ENCODE data around the gene LY6G6C. TPM values are rescaled to one million over a fixed set of nuclear protein-coding genes. Genes with fewer than 3 reads are reported as not detected.
"Not testable (repeated sequence)": the region's sequence is repeated elsewhere in the genome, so short reads cannot be mapped to it uniquely, and the experiment has no call there.

LY6G6C gene
- total RNA-seq, 1 donor from 2014 or later = 0.66 TPM

DNA sequence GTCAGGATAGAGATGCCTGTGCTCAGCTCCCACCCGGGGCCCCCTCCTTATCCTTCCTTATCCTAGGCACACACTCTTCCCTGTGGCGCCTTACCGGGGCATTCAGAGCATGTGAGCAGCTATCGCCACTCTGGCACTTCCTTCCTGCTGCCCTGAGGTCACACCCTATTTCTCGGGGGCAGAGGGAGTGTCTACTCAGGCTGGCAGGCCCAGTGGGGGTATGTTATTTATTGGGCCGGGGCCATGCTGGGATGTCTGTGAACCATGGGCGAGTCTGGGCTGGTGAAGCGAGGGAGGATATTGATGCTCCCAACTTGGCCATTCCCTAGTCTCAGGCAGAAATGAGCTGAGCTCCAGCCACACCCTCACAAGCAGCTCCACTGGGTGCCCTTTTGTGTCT, 10.3 kb downstream of the LY6G6C start:
- Histone ChIP-seq H3K4me3 (ENCODE audit: insufficient read depth, low read depth, low read length) (no peak overlapping the region), H3K4me1 (ENCODE audit: insufficient read depth, low read length) (no peaks in the 10 kb centered on the region), H2AFZ (ENCODE audit: low read depth, low read length) (no peak overlapping the region), H3K27me3 (ENCODE audit: insufficient read depth, low read length) (peaks cover 2% of the 10 kb centered on the region), H3K9me3 (ENCODE audit: insufficient read depth, low read depth, low read length) (no peaks in the 10 kb centered on the region), H3K4me2 (ENCODE audit: low read length) (no peak overlapping the region), H3K36me3 (ENCODE audit: insufficient read depth, low read length) (no peaks in the 10 kb centered on the region), H3K9ac (ENCODE audit: low read length) (no peak overlapping the region), H3K79me2 (ENCODE audit: insufficient read depth, low read length) (no peaks in the 10 kb centered on the region), H3K27ac (ENCODE audit: low read depth, low read length) (no peak overlapping the region), H4K20me1 (ENCODE audit: insufficient read depth, low read length) (no peaks in the 10 kb centered on the region)
- Mint-ChIP-seq H3K9me3 (ENCODE audit: unreplicated experiment) (no peaks in the 10 kb centered on the region), H3K4me1 (ENCODE audit: low read depth, unreplicated experiment) (peaks cover 6% of the 10 kb centered on the region), H3K4me3 (ENCODE audit: unreplicated experiment) (no peak overlapping the region), H3K27me3 (ENCODE audit: low read depth, unreplicated experiment) (peaks cover 20% of the 10 kb centered on the region), H3K36me3 (ENCODE audit: low read depth, unreplicated experiment) (peaks cover 2% of the 10 kb centered on the region), H3K27ac (ENCODE audit: unreplicated experiment) (no peak overlapping the region)
- TF ChIP-seq, protein P1, sequence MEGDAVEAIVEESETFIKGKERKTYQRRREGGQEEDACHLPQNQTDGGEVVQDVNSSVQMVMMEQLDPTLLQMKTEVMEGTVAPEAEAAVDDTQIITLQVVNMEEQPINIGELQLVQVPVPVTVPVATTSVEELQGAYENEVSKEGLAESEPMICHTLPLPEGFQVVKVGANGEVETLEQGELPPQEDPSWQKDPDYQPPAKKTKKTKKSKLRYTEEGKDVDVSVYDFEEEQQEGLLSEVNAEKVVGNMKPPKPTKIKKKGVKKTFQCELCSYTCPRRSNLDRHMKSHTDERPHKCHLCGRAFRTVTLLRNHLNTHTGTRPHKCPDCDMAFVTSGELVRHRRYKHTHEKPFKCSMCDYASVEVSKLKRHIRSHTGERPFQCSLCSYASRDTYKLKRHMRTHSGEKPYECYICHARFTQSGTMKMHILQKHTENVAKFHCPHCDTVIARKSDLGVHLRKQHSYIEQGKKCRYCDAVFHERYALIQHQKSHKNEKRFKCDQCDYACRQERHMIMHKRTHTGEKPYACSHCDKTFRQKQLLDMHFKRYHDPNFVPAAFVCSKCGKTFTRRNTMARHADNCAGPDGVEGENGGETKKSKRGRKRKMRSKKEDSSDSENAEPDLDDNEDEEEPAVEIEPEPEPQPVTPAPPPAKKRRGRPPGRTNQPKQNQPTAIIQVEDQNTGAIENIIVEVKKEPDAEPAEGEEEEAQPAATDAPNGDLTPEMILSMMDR (IDR thresholded peaks at IDR 0.05; ENCODE audit: insufficient read depth, low read depth, low read length) = no peak
- TF ChIP-seq EZH2 (IDR thresholded peaks at IDR 0.05; ENCODE audit: insufficient read depth, low read length) = no peak
- no peak for FAIRE-seq
- no peak for DNase-seq (ENCODE audit: low read depth)

DNA sequence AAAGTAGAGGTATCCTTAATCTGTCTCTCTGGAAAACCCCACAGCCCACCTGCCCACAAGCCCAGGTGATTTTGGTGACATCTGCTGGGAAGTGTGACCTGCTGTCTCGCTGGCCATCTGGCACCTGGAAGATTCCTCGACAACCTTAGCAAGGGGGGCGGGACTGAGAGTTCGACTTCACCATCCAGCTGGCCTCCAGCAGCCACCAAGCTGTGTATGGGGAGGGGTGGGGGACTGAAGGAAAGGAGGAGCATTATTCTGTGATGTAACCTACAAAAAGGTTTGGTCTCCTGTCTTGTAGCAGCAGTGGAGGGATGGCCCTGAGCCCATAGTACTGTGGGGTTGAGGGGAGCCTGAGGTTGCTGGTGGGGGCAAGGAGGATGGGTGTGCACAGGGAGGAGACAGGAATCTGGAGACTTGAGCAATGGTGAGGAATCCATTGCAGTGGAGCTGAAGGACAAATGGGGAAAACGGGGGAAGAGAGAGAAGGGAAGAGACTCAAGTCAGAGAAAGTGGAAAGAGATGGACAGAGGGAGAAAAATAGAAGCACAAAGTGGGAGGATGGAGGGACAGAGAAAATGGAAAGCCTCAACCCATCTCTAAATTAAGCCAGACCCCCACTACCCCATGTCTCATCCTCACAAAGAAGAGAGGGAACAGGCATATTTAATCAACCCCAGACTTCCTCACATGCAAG, 10.9 kb downstream of the LY6G6C start:
- Histone ChIP-seq H3K4me2 (ENCODE audit: low read length) (no peak overlapping the region), H3K9me3 (ENCODE audit: insufficient read depth, low read depth, low read length) (no peaks in the 10 kb centered on the region), H3K27me3 (ENCODE audit: insufficient read depth, low read length) (peaks cover 2% of the 10 kb centered on the region), H2AFZ (ENCODE audit: low read depth, low read length) (no peak overlapping the region), H3K4me3 (ENCODE audit: insufficient read depth, low read depth, low read length) (no peak overlapping the region), H3K27ac (ENCODE audit: low read depth, low read length) (no peak overlapping the region), H3K79me2 (ENCODE audit: insufficient read depth, low read length) (no peaks in the 10 kb centered on the region), H3K9ac (ENCODE audit: low read length) (no peak overlapping the region), H3K36me3 (ENCODE audit: insufficient read depth, low read length) (no peaks in the 10 kb centered on the region), H4K20me1 (ENCODE audit: insufficient read depth, low read length) (no peaks in the 10 kb centered on the region), H3K4me1 (ENCODE audit: insufficient read depth, low read length) (no peaks in the 10 kb centered on the region)
- H3K9me3 Mint-ChIP-seq (ENCODE audit: unreplicated experiment) = no peaks in the 10 kb centered on the region
- TF ChIP-seq, protein P1 (IDR thresholded peaks at IDR 0.05; ENCODE audit: insufficient read depth, low read depth, low read length) = no peak
- no peak for TF ChIP-seq EZH2 (IDR thresholded peaks at IDR 0.05; ENCODE audit: insufficient read depth, low read length)
- peaks cover 6% of the 10 kb centered on the region for H3K4me1 Mint-ChIP-seq (ENCODE audit: low read depth, unreplicated experiment)
- no peak overlapping the region for H3K27ac Mint-ChIP-seq (ENCODE audit: unreplicated experiment)
- H3K4me3 Mint-ChIP-seq (ENCODE audit: unreplicated experiment) = no peak overlapping the region
- H3K27me3 Mint-ChIP-seq (ENCODE audit: low read depth, unreplicated experiment) = peaks cover 20% of the 10 kb centered on the region
- no peak for FAIRE-seq
- DNase-seq (ENCODE audit: low read depth) = no peak
- H3K36me3 Mint-ChIP-seq (ENCODE audit: low read depth, unreplicated experiment) = peaks cover 2% of the 10 kb centered on the region

DNA sequence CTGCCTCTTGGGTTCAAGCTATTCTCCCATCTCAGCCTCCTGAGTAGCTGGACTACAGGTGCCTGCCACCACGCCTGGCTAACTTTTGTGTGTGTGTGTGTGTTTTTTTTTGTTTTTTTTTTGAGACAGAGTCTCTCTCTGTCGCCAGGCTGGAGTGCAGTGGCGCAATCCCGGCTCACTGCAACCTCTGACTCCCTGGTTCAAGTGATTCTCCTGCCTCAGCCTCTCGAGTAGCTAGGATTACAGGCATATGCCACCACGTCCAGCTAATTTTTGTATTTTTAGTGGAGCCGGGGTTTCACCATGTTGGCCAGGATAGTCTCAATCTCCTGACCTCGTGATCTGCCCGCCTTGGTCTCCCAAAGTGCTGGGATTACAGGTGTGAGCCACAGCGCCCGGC, 12.4 kb downstream of the LY6G6C start:
- H3K4me3 ChIP-seq (ENCODE audit: insufficient read depth, low read depth, low read length); H3K27ac Mint-ChIP-seq (ENCODE audit: unreplicated experiment); H2AFZ ChIP-seq (ENCODE audit: low read depth, low read length); H3K4me1 Mint-ChIP-seq (ENCODE audit: low read depth, unreplicated experiment); H3K9ac ChIP-seq (ENCODE audit: low read length); H3K9me3 Mint-ChIP-seq (ENCODE audit: unreplicated experiment); H3K4me3 Mint-ChIP-seq (ENCODE audit: unreplicated experiment); H3K36me3 Mint-ChIP-seq (ENCODE audit: low read depth, unreplicated experiment); H3K79me2 ChIP-seq (ENCODE audit: insufficient read depth, low read length); H3K4me2 ChIP-seq (ENCODE audit: low read length); H3K9me3 ChIP-seq (ENCODE audit: insufficient read depth, low read depth, low read length); H3K4me1 ChIP-seq (ENCODE audit: insufficient read depth, low read length); H3K27ac ChIP-seq (ENCODE audit: low read depth, low read length); H3K27me3 ChIP-seq (ENCODE audit: insufficient read depth, low read length); FAIRE-seq; H4K20me1 ChIP-seq (ENCODE audit: insufficient read depth, low read length); H3K36me3 ChIP-seq (ENCODE audit: insufficient read depth, low read length); DNase-seq (ENCODE audit: low read depth): not testable (repeated sequence)
- peaks cover 20% of the 10 kb centered on the region for H3K27me3 Mint-ChIP-seq (ENCODE audit: low read depth, unreplicated experiment)

Data from astrocyte (in vitro differentiated cells and primary cell).